HepG2 (cell line): ENCODE results near the gene MEGF11. TPM values are rescaled to one million over a fixed set of nuclear protein-coding genes. Genes with fewer than 3 reads are reported as not detected.

Experiments
- ATAC-seq: fragments of 200-7000 bp; cut with Tn5 transposase; 3 replicates; pipeline ENCODE4 v1.9.1; 2020; ENCODE audit warnings: mild to moderate bottlenecking, moderate library complexity
- BruUV-seq: library from RNA; stranded (reverse); fragments of 400-500 nt; replicated peaks from 2 replicates; lab custom pipeline; 2021; lab: Mats Ljungman, UMichigan
- CTCF ChIA-PET: fragments of 300-600 bp; formaldehyde crosslinking; extraction: SDS; loops from one replicate; lab custom pipeline; 2021; ENCODE audit warnings: low total read pairs, inconsistent platforms, low intra/inter-chr PET ratio; lab: Yijun Ruan, JAX
- POLR2A ChIA-PET: fragments of 350-600 bp; sonication (Branson Sonifier 250); formaldehyde crosslinking; loops from one replicate; lab custom pipeline; 2020; ENCODE audit warnings: antibody characterized with exemption, inconsistent platforms; lab: Yijun Ruan, JAX
- DNase-seq: peaks from one replicate; pipeline ENCODE4 v3.0.0-alpha.2; 2015; ENCODE audit warnings: low spot score
- FAIRE-seq: peaks from 3 replicates; lab custom pipeline; 2011; peaks lifted over from hg19 to GRCh38; lab: Jason Lieb, UNC
- H2AFZ ChIP-seq: one replicate; pipeline ENCODE4 v1.6.1; 2011; ENCODE audit warnings: low read length, inconsistent platforms
- H3K27ac ChIP-seq: fragments of 300-600 bp; 3 replicates; pipeline ENCODE4 v1.8.0; 2011; ENCODE audit warnings: mixed run types, mild to moderate bottlenecking, mixed read lengths, low read length, inconsistent platforms; ENCODE audit not compliant: insufficient read depth; ENCODE audit errors: extremely low read length
- H3K27me3 ChIP-seq, 2 experiments: fragments of 200-600 bp in 1 of 2; 2 replicates in 1 of 2; 3 replicates in 1 of 2; pipeline versions ENCODE4 v1.6.0 to v1.8.0; 2011; ENCODE audit warnings: low read length in 2 of 2, mild to moderate bottlenecking in 2 of 2, moderate library complexity in 2 of 2, inconsistent platforms in 1 of 2; ENCODE audit not compliant: insufficient read depth in 2 of 2, control insufficient read depth in 1 of 2
- H3K36me3 ChIP-seq, 2 experiments: fragments of 200-600 bp in 1 of 2; replicated peaks in 1 of 2; 2 replicates in 1 of 2; 3 replicates in 1 of 2; pipeline versions ENCODE4 v1.5.1 to v1.8.0; 2011; ENCODE audit warnings: low read length in 2 of 2, inconsistent platforms in 1 of 2; ENCODE audit not compliant: insufficient read depth in 2 of 2, control insufficient read depth in 1 of 2
- H3K4me1 ChIP-seq: 2 replicates; pipeline ENCODE4 v1.5.1; 2012; ENCODE audit warnings: low read length, inconsistent platforms; ENCODE audit not compliant: insufficient read depth
- H3K4me2 ChIP-seq: 2 replicates; pipeline ENCODE4 v1.6.0; 2011; ENCODE audit warnings: low read depth, low read length, inconsistent platforms
- H3K4me3 ChIP-seq, 3 experiments: fragments of 200-600 bp in 1 of 3; sonication (generic), shearing (Covaris generic) in 1 of 3; replicated peaks in 1 of 3; 2 replicates each; pipeline ENCODE4 v1.5.1; 2011 to 2016; ENCODE audit warnings: low read length in 3 of 3, inconsistent platforms in 2 of 3, low read depth in 2 of 3, mild to moderate bottlenecking in 2 of 3, control low read depth in 1 of 3, mixed read lengths in 1 of 3; ENCODE audit not compliant: insufficient read depth in 1 of 3
- H3K79me2 ChIP-seq: one replicate; pipeline ENCODE4 v1.6.1; 2011; ENCODE audit warnings: low read length, inconsistent platforms; ENCODE audit not compliant: insufficient read depth
- H3K9ac ChIP-seq: 2 replicates; pipeline ENCODE4 v1.6.0; 2011; ENCODE audit warnings: mild to moderate bottlenecking, low read depth, low read length, inconsistent platforms; ENCODE audit not compliant: insufficient read depth
- H3K9me3 ChIP-seq: 2 replicates; pipeline ENCODE4 v1.5.1; 2012; ENCODE audit warnings: mild to moderate bottlenecking, low read length
- H4K20me1 ChIP-seq: 2 replicates; pipeline ENCODE4 v1.6.0; 2011; ENCODE audit warnings: inconsistent platforms, mild to moderate bottlenecking, low read length, moderate library complexity; ENCODE audit not compliant: insufficient read depth
- CHD4 ChIP-seq: fragments of 200-600 bp; sonication (generic); IDR thresholded peaks from 2 replicates; pipeline ENCODE4 v1.7.0; 2017; ENCODE audit warnings: mild to moderate bottlenecking, low read length, borderline replicate concordance
- HOXD1 ChIP-seq: sonication (generic); formaldehyde crosslinking; IDR thresholded peaks from 2 replicates; pipeline ENCODE4 v1.5.0; 2020; ENCODE audit warnings: missing genetic modification reagents
- IKZF4 ChIP-seq: sonication (generic); formaldehyde crosslinking; IDR thresholded peaks from 2 replicates; pipeline ENCODE4 v1.5.1; 2020; ENCODE audit warnings: borderline replicate concordance, mild to moderate bottlenecking, low read depth, missing genetic modification reagents; ENCODE audit errors: not compliant biosample characterization
- PLSCR1 ChIP-seq: sonication (generic); formaldehyde crosslinking; IDR thresholded peaks from 2 replicates; pipeline ENCODE4 v1.5.0; 2020; ENCODE audit warnings: missing genetic modification reagents, mild to moderate bottlenecking, borderline replicate concordance
- POGZ ChIP-seq: sonication (generic); formaldehyde crosslinking; IDR thresholded peaks from 2 replicates; pipeline ENCODE4 v1.4.0; 2020; ENCODE audit warnings: mild to moderate bottlenecking, missing genetic modification reagents
- RBM39 ChIP-seq: fragments of 200-400 bp; formaldehyde crosslinking; IDR thresholded peaks from one replicate; pipeline ENCODE4 v1.6.1; 2018; ENCODE audit warnings: antibody characterized with exemption, mild to moderate bottlenecking, low read depth, low read length; ENCODE audit not compliant: poor library complexity, severe bottlenecking
- THAP9 ChIP-seq: sonication (generic); formaldehyde crosslinking; IDR thresholded peaks from 2 replicates; pipeline ENCODE4; 2020; ENCODE audit warnings: missing genetic modification reagents, mild to moderate bottlenecking, borderline replicate concordance
- TP53 ChIP-seq: sonication (generic); formaldehyde crosslinking; conservative IDR thresholded peaks from 2 replicates; pipeline ENCODE4 v1.4.0; 2020; ENCODE audit warnings: missing genetic modification reagents
- ZBTB1 ChIP-seq: sonication (generic); formaldehyde crosslinking; IDR thresholded peaks from 2 replicates; pipeline ENCODE4 v1.4.0; 2020; ENCODE audit warnings: missing genetic modification reagents, borderline replicate concordance
- ZNF234 ChIP-seq: sonication (generic); formaldehyde crosslinking; conservative IDR thresholded peaks from 2 replicates; pipeline ENCODE4 v1.5.1; 2020; ENCODE audit warnings: mild to moderate bottlenecking, missing genetic modification reagents
- ZNF331 ChIP-seq: sonication (generic); formaldehyde crosslinking; IDR thresholded peaks from 2 replicates; pipeline ENCODE4 v1.4.0; 2020; ENCODE audit warnings: missing genetic modification reagents
- ZNF367 ChIP-seq: sonication (generic); formaldehyde crosslinking; IDR thresholded peaks from 2 replicates; pipeline ENCODE4 v1.4.0; 2020; ENCODE audit warnings: missing genetic modification reagents, borderline replicate concordance
- ZNF619 ChIP-seq: sonication (generic); formaldehyde crosslinking; IDR thresholded peaks from 2 replicates; pipeline ENCODE4 v1.4.0; 2020; ENCODE audit warnings: mild to moderate bottlenecking, missing genetic modification reagents
- ZNF7 ChIP-seq: IDR thresholded peaks from 2 replicates; pipeline ENCODE4 v1.6.1; 2016; ENCODE audit warnings: missing biosample characterization, missing genetic modification reagents
- ZNF790 ChIP-seq: sonication (generic); formaldehyde crosslinking; IDR thresholded peaks from 2 replicates; pipeline ENCODE4 v1.8.0; 2022; ENCODE audit warnings: missing genetic modification reagents, mild to moderate bottlenecking, borderline replicate concordance
- ZNF839 ChIP-seq: sonication (generic); formaldehyde crosslinking; IDR thresholded peaks from 2 replicates; pipeline ENCODE4 v1.4.0; 2020; ENCODE audit warnings: missing genetic modification reagents, mild to moderate bottlenecking, borderline replicate concordance
- WGBS: methylation state at CpG from one replicate; pipeline ENCODE4 v1.1.6; 2017; ENCODE audit warnings: low lambda C conversion rate; 5-methylcytosine and 5-hydroxymethylcytosine counted together
- in situ Hi-C: cut with HindIII; loops from 2 replicates; pipeline ENCODE4 v1.10.0; 2017; ENCODE audit warnings: low pct_unique_long_range_greater_than_20kb; ENCODE audit not compliant: extremely low pct_ligation_motif_present
- intact Hi-C: fragments of 100-400 bp; cut with micrococcal nuclease; formaldehyde crosslinking; loops from one replicate; pipeline ENCODE4 v1.10.0; 2022; ENCODE audit not compliant: unreplicated experiment
- polyA plus RNA-seq, 8 experiments: library from polyadenylated mRNA; depleted of rRNA in 3 of 8; stranded (reverse) in 7 of 8; unstranded in 1 of 8; fragments of >200 nt; fragmentation: Illumina TruSeq in 4 of 8; extraction: Trizol in 4 of 8; gene quantifications; 2 replicates each; pipeline versions ENCODE4 v1.2.1 to v1.2.3, GENCODE V29; 2011 to 2016; ENCODE audit warnings: low read depth in 4 of 8, missing spikeins in 1 of 8, mixed read lengths in 1 of 8; ENCODE audit not compliant: insufficient read depth in 1 of 8
- total RNA-seq, 5 experiments: library from RNA; depleted of rRNA; stranded (reverse); fragments of >200 nt; fragmentation: Illumina TruSeq; extraction: Trizol; gene quantifications; 2 replicates each; pipeline ENCODE4 v1.2.3, GENCODE V29; 2016; ENCODE audit warnings: low read depth in 1 of 5

Gene MEGF11
- total and polyA plus RNA-seq, 2 of the 13 experiments (the other 11 are each of a cell fraction or from before 2014, with no cell fraction given), result not detected

- Histone ChIP-seq H3K27me3 (peaks cover 1 to 17% of the 10 kb centered on the region in 2 experiments; a peak in 4 of 5 replicates), H3K36me3 (no peaks in the 10 kb centered on the region), H3K4me1 (no peaks in the 10 kb centered on the region), H3K4me2 (no peak overlapping the region), H3K9ac (no peak overlapping the region), H3K4me3 (no peak overlapping the region), H3K79me2 (no peaks in the 10 kb centered on the region)
- in situ Hi-C loops, result no loop called here
- BruUV-seq, result no TSS peak
- CTCF ChIA-PET, result no interaction called here
- DNase-seq, result no peak
- ATAC-seq, result no peak
- TF ChIP-seq ZNF7 (no peak), ZNF839 (CRISPR knock-in tag) (no peak), ZNF619 (no peak), HOXD1 (CRISPR knock-in tag) (no peak), ZNF367 (CRISPR knock-in tag) (no peak), IKZF4 (CRISPR knock-in tag) (no peak)
- TF ChIP-seq, all 625 proteins: peak for 0
- H3K9me3 ChIP-seq, result no peaks in the 10 kb centered on the region
- WGBS, result 63% methylated on average over 5 of the region's 5 CpGs
- H3K27ac ChIP-seq, result no peak overlapping the region
- H2AFZ ChIP-seq, result no peak overlapping the region
- POLR2A ChIA-PET, result no interaction called here
- H4K20me1 ChIP-seq, result no peaks in the 10 kb centered on the region
- intact Hi-C loops, result loop anchor here (5.0 kb wide), 1 partner anchor 273 kb away; no protein-coding TSS in a partner anchor
- no peak for FAIRE-seq
Observed at GRCh38 chr15:66190746-66191145, 62.8 kb downstream of the MEGF11 start.

- no peak overlapping the region for H3K27ac ChIP-seq
- no peak for DNase-seq
- BruUV-seq, result no TSS peak
- in situ Hi-C loops, result no loop called here
- no peaks in the 10 kb centered on the region for H4K20me1 ChIP-seq
- intact Hi-C loops, result no loop called here
- no peaks in the 10 kb centered on the region for H3K36me3 ChIP-seq
- peaks cover 3 to 30% of the 10 kb centered on the region in 2 experiments; a peak in 4 of 5 replicates for H3K27me3 ChIP-seq
- no peaks in the 10 kb centered on the region for H3K4me1 ChIP-seq
- ChIA-PET CTCF (no interaction called here), POLR2A (no interaction called here)
- no peaks in the 10 kb centered on the region for H3K79me2 ChIP-seq
- 93% methylated on average over 3 of the region's 6 CpGs for WGBS
- H3K9ac ChIP-seq, result no peak overlapping the region
- no peak overlapping the region for H3K4me3 ChIP-seq
- H2AFZ ChIP-seq, result no peak overlapping the region
- no peaks in the 10 kb centered on the region for H3K9me3 ChIP-seq
- ATAC-seq, result no peak
- FAIRE-seq, result no peak
- no peak overlapping the region for H3K4me2 ChIP-seq
- TF ChIP-seq ZNF331 (CRISPR knock-in tag) (no peak), ZNF790 (CRISPR knock-in tag) (no peak), ZBTB1 (CRISPR knock-in tag) (no peak), POGZ (CRISPR knock-in tag) (no peak), ZNF234 (no peak), THAP9 (no peak), TP53 (no peak), RBM39 (no peak), PLSCR1 (CRISPR knock-in tag) (no peak), CHD4 (no peak)
Observed at GRCh38 chr15:66189291-66189690, 64.3 kb downstream of the MEGF11 start.
